Stimulated activated CD8-positive, alpha-beta memory T cell treated with anti-CD3 and anti-CD28 coated beads, Interleukin-15, amount 100 ng/mL, for 24 hours (primary cell): Measurements from ENCODE around the gene PXN.
A peak's percentile ranks its signal among the peaks of the same experiment; 100 is the strongest.
"Not testable (repeated sequence)": the region's sequence is repeated elsewhere in the genome, so short reads cannot be mapped to it uniquely, and the experiment has no call there.

Source experiments
- DNase-seq: peaks from one replicate; pipeline ENCODE4 v3.0.0-alpha.2; 2020; ENCODE audit warnings: low read depth

PXN gene

GRCh38 chr12:120209851-120210250, 55.7 kb downstream of the PXN start:
- no peak for DNase-seq

- no peak for DNase-seq
These were observed 58.3 kb downstream of the PXN start for GRCh38 chr12:120207227-120207626.

GRCh38 chr12:120206781-120207180, 58.7 kb downstream of the PXN start:
- DNase-seq = not testable (repeated sequence)

GRCh38 chr12:120206228-120206627, 59.3 kb downstream of the PXN start:
- DNase-seq = no peak

GRCh38 chr12:120204171-120204570, 61.4 kb downstream of the PXN start:
- DNase-seq = no peak

GRCh38 chr12:120200364-120200800, 65.1 kb downstream of the PXN start:
- DNase-seq = no peak

- no peak for DNase-seq
These were observed 65.8 kb downstream of the PXN start for GRCh38 chr12:120199595-120200306.

GRCh38 chr12:120199025-120199424, 66.5 kb downstream of the PXN start:
- DNase-seq = no peak

- no peak for DNase-seq
These were observed 68.0 kb downstream of the PXN start for GRCh38 chr12:120197542-120197887.

GRCh38 chr12:120196817-120197541, 68.6 kb downstream of the PXN start:
- DNase-seq = not testable (repeated sequence)

GRCh38 chr12:120196363-120196762, 69.2 kb downstream of the PXN start:
- no peak for DNase-seq

- DNase-seq = peak; percentile 84
These were observed 70.8 kb downstream of the PXN start, which contains the start of gene GCN1 for GRCh38 chr12:120194534-120195395. TSS of gene GCN1 (minus strand) at chr12:120194715. CDS start at chr12:120194697, 18 bp downstream.

- no peak for DNase-seq
These were observed 71.3 kb downstream of the PXN start for GRCh38 chr12:120194226-120194533.

GRCh38 chr12:120193286-120193685, 72.2 kb downstream of the PXN start:
- not testable (repeated sequence) for DNase-seq

- no peak for DNase-seq
These were observed 74.5 kb downstream of the PXN start for GRCh38 chr12:120190985-120191480.

- no peak for DNase-seq
These were observed 75.1 kb downstream of the PXN start for GRCh38 chr12:120190386-120190785.

GRCh38 chr12:120186654-120187053, 78.9 kb downstream of the PXN start:
- no peak for DNase-seq

- no peak for DNase-seq
These were observed 82.3 kb downstream of the PXN start for GRCh38 chr12:120183211-120183631.

GRCh38 chr12:120181991-120182631, 83.4 kb downstream of the PXN start:
- no peak for DNase-seq

GRCh38 chr12:120180975-120181374, 84.6 kb downstream of the PXN start:
- DNase-seq = no peak

- DNase-seq = no peak
These were observed 90.0 kb downstream of the PXN start for GRCh38 chr12:120175537-120175936.

- no peak for DNase-seq
These were observed 90.5 kb downstream of the PXN start for GRCh38 chr12:120175062-120175461.
